HL-60 (cell line): Measurements from ENCODE around the gene SPTBN5.

Experiments used
- CTCF ChIP-seq: IDR thresholded peaks from one replicate; pipeline ENCODE4 v1.5.1; 2011; ENCODE audit warnings: low read length, control low read depth, inconsistent platforms; ENCODE audit not compliant: insufficient read depth
- GABPA ChIP-seq: IDR thresholded peaks from 2 replicates; pipeline ENCODE4 v1.6.1; 2012; ENCODE audit warnings: low read depth
- POLR2AphosphoS5 ChIP-seq: IDR thresholded peaks from 2 replicates; pipeline ENCODE4 v1.6.1; 2012; ENCODE audit warnings: low read depth
- SPI1 ChIP-seq: IDR thresholded peaks from 2 replicates; pipeline ENCODE4 v1.6.1; 2012; ENCODE audit warnings: low read depth, mild to moderate bottlenecking, borderline replicate concordance
- TF ChIP-seq, protein P1 (sequence below): IDR thresholded peaks from 2 replicates; pipeline ENCODE4 v1.6.1; 2012; ENCODE audit warnings: low read depth; ENCODE audit not compliant: insufficient replicate concordance

- no peak for TF ChIP-seq POLR2AphosphoS5
- no peak for TF ChIP-seq CTCF
- TF ChIP-seq, protein P1, sequence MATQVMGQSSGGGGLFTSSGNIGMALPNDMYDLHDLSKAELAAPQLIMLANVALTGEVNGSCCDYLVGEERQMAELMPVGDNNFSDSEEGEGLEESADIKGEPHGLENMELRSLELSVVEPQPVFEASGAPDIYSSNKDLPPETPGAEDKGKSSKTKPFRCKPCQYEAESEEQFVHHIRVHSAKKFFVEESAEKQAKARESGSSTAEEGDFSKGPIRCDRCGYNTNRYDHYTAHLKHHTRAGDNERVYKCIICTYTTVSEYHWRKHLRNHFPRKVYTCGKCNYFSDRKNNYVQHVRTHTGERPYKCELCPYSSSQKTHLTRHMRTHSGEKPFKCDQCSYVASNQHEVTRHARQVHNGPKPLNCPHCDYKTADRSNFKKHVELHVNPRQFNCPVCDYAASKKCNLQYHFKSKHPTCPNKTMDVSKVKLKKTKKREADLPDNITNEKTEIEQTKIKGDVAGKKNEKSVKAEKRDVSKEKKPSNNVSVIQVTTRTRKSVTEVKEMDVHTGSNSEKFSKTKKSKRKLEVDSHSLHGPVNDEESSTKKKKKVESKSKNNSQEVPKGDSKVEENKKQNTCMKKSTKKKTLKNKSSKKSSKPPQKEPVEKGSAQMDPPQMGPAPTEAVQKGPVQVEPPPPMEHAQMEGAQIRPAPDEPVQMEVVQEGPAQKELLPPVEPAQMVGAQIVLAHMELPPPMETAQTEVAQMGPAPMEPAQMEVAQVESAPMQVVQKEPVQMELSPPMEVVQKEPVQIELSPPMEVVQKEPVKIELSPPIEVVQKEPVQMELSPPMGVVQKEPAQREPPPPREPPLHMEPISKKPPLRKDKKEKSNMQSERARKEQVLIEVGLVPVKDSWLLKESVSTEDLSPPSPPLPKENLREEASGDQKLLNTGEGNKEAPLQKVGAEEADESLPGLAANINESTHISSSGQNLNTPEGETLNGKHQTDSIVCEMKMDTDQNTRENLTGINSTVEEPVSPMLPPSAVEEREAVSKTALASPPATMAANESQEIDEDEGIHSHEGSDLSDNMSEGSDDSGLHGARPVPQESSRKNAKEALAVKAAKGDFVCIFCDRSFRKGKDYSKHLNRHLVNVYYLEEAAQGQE = no peak
- no peak for TF ChIP-seq GABPA
- no peak for TF ChIP-seq SPI1
Observed at GRCh38 chr15:41880156-41880877, 13.5 kb downstream of the SPTBN5 start.
